Esophagus muscularis mucosa (tissue), 4 donors: ENCODE measurements around the gene MBL2. TPM values are rescaled to one million over a fixed set of nuclear protein-coding genes. Genes with fewer than 3 reads are reported as not detected.

Experiments
- DNase-seq: peaks from one replicate; pipeline ENCODE4 v3.0.0-alpha.2; 2017; ENCODE audit errors: extremely low spot score
- H3K27ac ChIP-seq, 4 donors: fragments of 200-600 bp; sonication (generic); replicated peaks in 1 of 4; 1 replicate in 3 of 4; 2 replicates in 1 of 4; pipeline ENCODE4 v1.5.1; 2016 to 2019; ENCODE audit warnings: mild to moderate bottlenecking in 1 of 4
- H3K27me3 ChIP-seq, 4 donors: fragments of 200-600 bp; sonication (generic); one replicate each; pipeline versions ENCODE4 v1.5.1 to v1.6.0; 2016 to 2019
- H3K36me3 ChIP-seq, 4 donors: fragments of 200-600 bp; sonication (generic); one replicate each; pipeline ENCODE4 v1.5.1; 2016 to 2019
- H3K4me1 ChIP-seq, 4 donors: fragments of 200-600 bp; sonication (generic); one replicate each; pipeline ENCODE4 v1.5.1; 2016 to 2019
- H3K4me3 ChIP-seq, 4 donors: fragments of 200-600 bp; sonication (generic); 1 replicate in 2 of 4; 2 replicates in 2 of 4; pipeline ENCODE4 v1.5.1; 2016 to 2019; ENCODE audit warnings: mild to moderate bottlenecking in 4 of 4, moderate library complexity in 1 of 4
- H3K9me3 ChIP-seq, 4 donors: fragments of 200-600 bp; sonication (generic); 1 replicate in 3 of 4; 2 replicates in 1 of 4; pipeline ENCODE4 v1.5.1; 2016 to 2019
- EP300 ChIP-seq: sonication (generic); formaldehyde crosslinking; IDR thresholded peaks from one replicate; pipeline ENCODE4 v1.6.1; 2017; ENCODE audit warnings: antibody characterized with exemption
- POLR2A ChIP-seq: fragments of 450-650 bp; IDR thresholded peaks from one replicate; pipeline ENCODE4 v1.6.1; 2017; ENCODE audit warnings: antibody characterized with exemption, moderate library complexity, mild to moderate bottlenecking, low read depth
- POLR2AphosphoS5 ChIP-seq, 2 donors: sonication (generic); formaldehyde crosslinking; IDR thresholded peaks; one replicate each; pipeline ENCODE4 v1.6.1; 2017; ENCODE audit warnings: antibody characterized with exemption in 2 of 2
- WGBS: methylation state at CpG from one replicate; pipeline ENCODE4 v1.1.5; 2018; 5-methylcytosine and 5-hydroxymethylcytosine counted together
- intact Hi-C: fragments of 100-400 bp; cut with DNase I; formaldehyde crosslinking; loops from one replicate; pipeline ENCODE4 v1.15.1; 2023
- total RNA-seq, 4 donors: library from RNA; depleted of rRNA; stranded (reverse); fragments of >200 nt; gene quantifications; one replicate each; pipeline versions ENCODE4 v1.1.0 to v1.2.1, GENCODE V29; 2016
- TF ChIP-seq, protein P1 (sequence below), 3 experiments: fragments of 200-600 bp in 2 of 3; fragments of 450-650 bp in 1 of 3; sonication (generic) in 2 of 3; IDR thresholded peaks; one replicate each; pipeline ENCODE4 v1.5.1; 2017 to 2019; ENCODE audit warnings: antibody characterized with exemption in 3 of 3, mild to moderate bottlenecking in 2 of 3, moderate library complexity in 1 of 3

Gene MBL2
- total RNA-seq, 4 donors from 2014 or later: 0.06 TPM; not detected in 3

GRCh38 chr10:52770904-52771303 lies 1.7 kb downstream of the MBL2 start:
- TF ChIP-seq POLR2A: no peak
- no peak for TF ChIP-seq POLR2AphosphoS5 (IDR thresholded peaks at IDR 0.05)
- TF ChIP-seq EP300: no peak
- TF ChIP-seq, protein P1, sequence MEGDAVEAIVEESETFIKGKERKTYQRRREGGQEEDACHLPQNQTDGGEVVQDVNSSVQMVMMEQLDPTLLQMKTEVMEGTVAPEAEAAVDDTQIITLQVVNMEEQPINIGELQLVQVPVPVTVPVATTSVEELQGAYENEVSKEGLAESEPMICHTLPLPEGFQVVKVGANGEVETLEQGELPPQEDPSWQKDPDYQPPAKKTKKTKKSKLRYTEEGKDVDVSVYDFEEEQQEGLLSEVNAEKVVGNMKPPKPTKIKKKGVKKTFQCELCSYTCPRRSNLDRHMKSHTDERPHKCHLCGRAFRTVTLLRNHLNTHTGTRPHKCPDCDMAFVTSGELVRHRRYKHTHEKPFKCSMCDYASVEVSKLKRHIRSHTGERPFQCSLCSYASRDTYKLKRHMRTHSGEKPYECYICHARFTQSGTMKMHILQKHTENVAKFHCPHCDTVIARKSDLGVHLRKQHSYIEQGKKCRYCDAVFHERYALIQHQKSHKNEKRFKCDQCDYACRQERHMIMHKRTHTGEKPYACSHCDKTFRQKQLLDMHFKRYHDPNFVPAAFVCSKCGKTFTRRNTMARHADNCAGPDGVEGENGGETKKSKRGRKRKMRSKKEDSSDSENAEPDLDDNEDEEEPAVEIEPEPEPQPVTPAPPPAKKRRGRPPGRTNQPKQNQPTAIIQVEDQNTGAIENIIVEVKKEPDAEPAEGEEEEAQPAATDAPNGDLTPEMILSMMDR (IDR thresholded peaks at IDR 0.05): no peak
- 42% methylated on average over 2 of the region's 2 CpGs for WGBS
- DNase-seq: peak; percentile 88
- no peaks in the 10 kb centered on the region for H3K9me3 ChIP-seq
- no peak overlapping the region for H3K27ac ChIP-seq
- H3K27me3 ChIP-seq: no peaks in the 10 kb centered on the region
- H3K36me3 ChIP-seq: no peaks in the 10 kb centered on the region
- H3K4me3 ChIP-seq: no peak overlapping the region
- intact Hi-C loops: no loop called here
- no peaks in the 10 kb centered on the region for H3K4me1 ChIP-seq

- Histone ChIP-seq H3K9me3 (no peaks in the 10 kb centered on the region), H3K27ac (no peak overlapping the region), H3K4me3 (no peak overlapping the region), H3K27me3 (no peaks in the 10 kb centered on the region), H3K36me3 (no peaks in the 10 kb centered on the region), H3K4me1 (no peaks in the 10 kb centered on the region)
- intact Hi-C loops: no loop called here
- 93% methylated on average over 2 of the region's 2 CpGs for WGBS
- DNase-seq: peak; percentile 72
- TF ChIP-seq EP300 (no peak), POLR2AphosphoS5 (IDR thresholded peaks at IDR 0.05) (no peak), POLR2A (no peak)
- TF ChIP-seq, protein P1 (IDR thresholded peaks at IDR 0.05): no peak
Measured at GRCh38 chr10:52769966-52770365, 2.6 kb downstream of the MBL2 start.

DNA sequence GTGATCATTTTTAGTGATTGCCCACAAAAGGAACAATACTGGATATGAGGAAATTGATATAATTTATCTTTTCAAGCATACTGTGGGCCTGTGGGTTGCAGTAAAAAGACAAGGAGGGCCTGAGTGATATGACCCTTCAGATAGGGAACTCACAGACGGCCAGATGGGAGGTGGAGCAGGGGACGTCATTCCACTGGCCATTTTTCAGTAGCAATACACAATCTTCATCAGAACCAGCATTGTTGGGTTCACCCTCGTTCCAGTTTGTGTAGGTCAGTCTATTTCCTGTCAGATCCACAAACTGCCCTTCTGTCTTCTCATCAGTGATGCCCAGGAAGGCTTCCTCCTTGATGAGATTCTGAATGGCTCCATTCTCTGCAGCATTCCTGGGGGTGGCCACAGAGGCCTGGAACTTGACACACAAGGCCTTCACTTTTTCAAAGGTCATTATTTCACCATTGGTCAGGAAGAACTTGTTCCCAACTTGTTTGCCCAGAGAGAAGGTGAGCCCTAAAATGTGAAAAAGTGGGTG lies 4.5 kb downstream of the MBL2 start:
- Histone ChIP-seq H3K27ac (no peak overlapping the region), H3K9me3 (no peaks in the 10 kb centered on the region), H3K4me3 (no peak overlapping the region), H3K36me3 (no peaks in the 10 kb centered on the region), H3K27me3 (no peaks in the 10 kb centered on the region), H3K4me1 (no peaks in the 10 kb centered on the region)
- DNase-seq: peak; percentile 81
- no peak for TF ChIP-seq POLR2AphosphoS5 (IDR thresholded peaks at IDR 0.05)
- WGBS: 80% methylated on average over 3 of the region's 3 CpGs
- intact Hi-C loops: no loop called here

DNA sequence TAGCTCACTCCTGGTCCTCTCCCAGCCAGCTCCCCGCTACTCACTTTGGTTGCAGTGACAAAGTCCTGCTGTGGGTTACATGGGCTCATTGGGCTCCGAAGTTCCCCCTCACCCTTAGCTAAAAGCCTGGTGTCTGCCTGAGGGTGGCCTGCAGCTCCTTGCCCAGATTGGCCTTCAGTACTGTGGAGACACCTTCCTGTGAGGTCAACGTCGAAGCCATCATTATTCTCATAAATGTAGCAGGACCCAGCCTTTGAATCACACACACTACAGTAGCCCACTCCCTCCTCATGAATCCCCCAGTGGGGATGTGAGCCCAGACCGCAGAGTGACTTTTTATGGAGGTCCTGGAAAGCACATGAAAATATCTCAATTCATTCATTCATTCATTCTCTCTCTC lies 10.5 kb downstream of the MBL2 start:
- TF ChIP-seq, protein P1 (IDR thresholded peaks at IDR 0.05): no peak
- TF ChIP-seq POLR2A: no peak
- TF ChIP-seq POLR2AphosphoS5 (IDR thresholded peaks at IDR 0.05): no peak
- TF ChIP-seq EP300: no peak
- no peak overlapping the region for H3K4me3 ChIP-seq
- no peaks in the 10 kb centered on the region for H3K27me3 ChIP-seq
- no peak for DNase-seq
- H3K9me3 ChIP-seq: no peaks in the 10 kb centered on the region
- WGBS: 89% methylated on average over 5 of the region's 5 CpGs
- no peak overlapping the region for H3K27ac ChIP-seq
- H3K4me1 ChIP-seq: no peaks in the 10 kb centered on the region
- intact Hi-C loops: no loop called here
- no peaks in the 10 kb centered on the region for H3K36me3 ChIP-seq

GRCh38 chr10:52759154-52759553 lies 13.4 kb downstream of the MBL2 start:
- WGBS: 39% methylated on average over 3 of the region's 3 CpGs
- DNase-seq: peak; percentile 55
- TF ChIP-seq POLR2AphosphoS5 (IDR thresholded peaks at IDR 0.05): no peak
- TF ChIP-seq POLR2A: no peak
- TF ChIP-seq EP300: no peak
- TF ChIP-seq, protein P1 (IDR thresholded peaks at IDR 0.05): no peak
- intact Hi-C loops: no loop called here
- Histone ChIP-seq H3K27ac (no peak overlapping the region), H3K27me3 (no peaks in the 10 kb centered on the region), H3K9me3 (no peaks in the 10 kb centered on the region), H3K4me3 (no peak overlapping the region), H3K4me1 (no peaks in the 10 kb centered on the region), H3K36me3 (no peaks in the 10 kb centered on the region)
